SU-DHL-6 (cell line): Measurements from ENCODE around the gene SLC6A5.

Experiments used
- EZH2phosphoT487 ChIP-seq: fragments of 200-600 bp; sonication (generic), shearing (Covaris generic); conservative IDR thresholded peaks from 2 replicates; pipeline ENCODE4 v1.6.1; 2018; ENCODE audit warnings: mild to moderate bottlenecking, antibody characterized with exemption, low read length, moderate library complexity, mixed read lengths
- TF ChIP-seq, protein P1 (sequence below): fragments of 200-600 bp; sonication (generic); IDR thresholded peaks from one replicate; pipeline ENCODE4 v1.5.1; 2017; ENCODE audit warnings: antibody characterized with exemption, mild to moderate bottlenecking, low read length, moderate library complexity; ENCODE audit not compliant: insufficient read depth, poor library complexity, severe bottlenecking

DNA sequence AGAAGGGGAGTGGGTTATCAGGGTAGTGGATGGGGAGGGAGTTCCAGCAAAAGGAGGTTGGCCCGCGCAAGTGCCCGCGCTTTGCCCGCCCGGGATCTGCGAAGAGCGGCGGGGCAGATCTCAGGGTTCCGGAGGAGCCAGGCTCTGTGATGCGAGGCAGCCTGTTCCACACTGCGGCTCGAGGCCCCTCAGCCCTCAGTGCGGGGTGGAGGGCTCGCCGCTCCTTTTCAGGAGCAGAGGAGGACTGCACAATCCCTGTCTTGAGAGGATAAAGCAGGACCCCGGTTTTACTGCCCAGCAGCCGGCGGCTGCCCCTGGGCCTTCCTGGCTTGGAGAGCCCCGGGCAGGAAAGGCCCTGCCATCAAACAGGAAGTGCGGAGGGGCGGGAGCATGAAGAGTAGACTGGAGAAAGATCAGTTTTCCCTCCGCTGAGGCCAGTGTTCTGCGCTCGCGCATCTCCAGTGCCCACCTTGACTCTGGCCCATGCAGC lies 6.2 kb downstream of the SLC6A5 start:
- no peak for TF ChIP-seq EZH2phosphoT487
- TF ChIP-seq, protein P1, sequence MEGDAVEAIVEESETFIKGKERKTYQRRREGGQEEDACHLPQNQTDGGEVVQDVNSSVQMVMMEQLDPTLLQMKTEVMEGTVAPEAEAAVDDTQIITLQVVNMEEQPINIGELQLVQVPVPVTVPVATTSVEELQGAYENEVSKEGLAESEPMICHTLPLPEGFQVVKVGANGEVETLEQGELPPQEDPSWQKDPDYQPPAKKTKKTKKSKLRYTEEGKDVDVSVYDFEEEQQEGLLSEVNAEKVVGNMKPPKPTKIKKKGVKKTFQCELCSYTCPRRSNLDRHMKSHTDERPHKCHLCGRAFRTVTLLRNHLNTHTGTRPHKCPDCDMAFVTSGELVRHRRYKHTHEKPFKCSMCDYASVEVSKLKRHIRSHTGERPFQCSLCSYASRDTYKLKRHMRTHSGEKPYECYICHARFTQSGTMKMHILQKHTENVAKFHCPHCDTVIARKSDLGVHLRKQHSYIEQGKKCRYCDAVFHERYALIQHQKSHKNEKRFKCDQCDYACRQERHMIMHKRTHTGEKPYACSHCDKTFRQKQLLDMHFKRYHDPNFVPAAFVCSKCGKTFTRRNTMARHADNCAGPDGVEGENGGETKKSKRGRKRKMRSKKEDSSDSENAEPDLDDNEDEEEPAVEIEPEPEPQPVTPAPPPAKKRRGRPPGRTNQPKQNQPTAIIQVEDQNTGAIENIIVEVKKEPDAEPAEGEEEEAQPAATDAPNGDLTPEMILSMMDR: no peak
